Neuronal stem cell (in vitro differentiated cells): Measurements from ENCODE around the gene SERPINA12.

Experiments
- DNase-seq: peaks from one replicate; pipeline ENCODE4 v3.0.0-alpha.2; 2013; ENCODE audit warnings: low spot score
- H2AFZ ChIP-seq: one replicate; pipeline ENCODE4 v1.6.1; 2013; ENCODE audit warnings: mild to moderate bottlenecking, low read length, inconsistent platforms
- H2AK5ac ChIP-seq: 2 replicates; pipeline ENCODE4 v1.6.1; 2013; ENCODE audit warnings: low read depth, mild to moderate bottlenecking, inconsistent platforms, low read length, moderate library complexity, mixed read lengths
- H2BK120ac ChIP-seq: 2 replicates; pipeline ENCODE4 v1.6.1; 2013; ENCODE audit warnings: low read depth, mild to moderate bottlenecking, inconsistent platforms, low read length, moderate library complexity, mixed read lengths
- H2BK12ac ChIP-seq: one replicate; pipeline ENCODE4 v1.6.1; 2013; ENCODE audit warnings: low read length, inconsistent platforms
- H2BK15ac ChIP-seq: 2 replicates; pipeline ENCODE4 v1.6.1; 2013; ENCODE audit warnings: mild to moderate bottlenecking, low read length, inconsistent platforms, mixed read lengths
- H2BK5ac ChIP-seq: one replicate; pipeline ENCODE4 v1.6.1; 2013; ENCODE audit warnings: inconsistent platforms, mild to moderate bottlenecking, low read length, moderate library complexity
- H3K14ac ChIP-seq: one replicate; pipeline ENCODE4 v1.6.1; 2013; ENCODE audit warnings: low read length, inconsistent platforms
- H3K18ac ChIP-seq: 2 replicates; pipeline ENCODE4 v1.6.1; 2013; ENCODE audit warnings: low read length, inconsistent platforms
- H3K23ac ChIP-seq: 2 replicates; pipeline ENCODE4 v1.6.1; 2013; ENCODE audit warnings: low read depth, mild to moderate bottlenecking, mixed read lengths, low read length, inconsistent platforms; ENCODE audit not compliant: poor library complexity
- H3K27ac ChIP-seq: replicated peaks from 3 replicates; pipeline ENCODE4 v1.5.1; 2013; ENCODE audit warnings: low read length, inconsistent platforms
- H3K27me3 ChIP-seq, 3 experiments: 2 replicates each; pipeline ENCODE4 v1.6.1; 2013; ENCODE audit warnings: low read length in 3 of 3, mild to moderate bottlenecking in 2 of 3, inconsistent platforms in 1 of 3, low read depth in 1 of 3, mixed read lengths in 1 of 3, moderate library complexity in 1 of 3; ENCODE audit not compliant: control insufficient read depth in 3 of 3, insufficient read depth in 3 of 3
- H3K36me3 ChIP-seq, 2 donors: replicated peaks in 1 of 2; 2 replicates each; pipeline ENCODE4 v1.6.1; 2013; ENCODE audit warnings: low read length in 2 of 2; ENCODE audit not compliant: control insufficient read depth in 2 of 2, insufficient read depth in 2 of 2
- H3K4ac ChIP-seq: 2 replicates; pipeline ENCODE4 v1.6.1; 2013; ENCODE audit warnings: inconsistent platforms, mild to moderate bottlenecking, low read length, moderate library complexity
- H3K4me1 ChIP-seq, 2 donors: 1 replicate in 1 of 2; 2 replicates in 1 of 2; pipeline ENCODE4 v1.6.1; 2013; ENCODE audit warnings: low read length in 2 of 2, low read depth in 1 of 2; ENCODE audit not compliant: control insufficient read depth in 2 of 2, insufficient read depth in 1 of 2
- H3K4me2 ChIP-seq: one replicate; pipeline ENCODE4 v1.6.1; 2013; ENCODE audit warnings: mild to moderate bottlenecking, low read length, inconsistent platforms; ENCODE audit not compliant: insufficient read depth, poor library complexity, severe bottlenecking
- H3K4me3 ChIP-seq, 2 donors: 2 replicates each; pipeline ENCODE4 v1.5.1; 2013; ENCODE audit warnings: low read length in 2 of 2, mild to moderate bottlenecking in 2 of 2, inconsistent platforms in 1 of 2, moderate library complexity in 1 of 2
- H3K79me1 ChIP-seq: one replicate; pipeline ENCODE4 v1.6.1; 2013; ENCODE audit warnings: low read depth, mild to moderate bottlenecking, inconsistent platforms, low read length, moderate library complexity
- H3K9ac ChIP-seq: one replicate; pipeline ENCODE4 v1.6.1; 2013; ENCODE audit warnings: mild to moderate bottlenecking, low read depth, low read length, inconsistent platforms; ENCODE audit not compliant: poor library complexity
- H3K9me3 ChIP-seq, 2 donors: replicated peaks in 1 of 2; 2 replicates each; pipeline versions ENCODE3 to v1.6.1; 2013; ENCODE audit warnings: low read length in 2 of 2, mild to moderate bottlenecking in 2 of 2, inconsistent platforms in 1 of 2, low read depth in 1 of 2, mixed read lengths in 1 of 2, moderate library complexity in 1 of 2; ENCODE audit not compliant: control insufficient read depth in 2 of 2, insufficient read depth in 1 of 2
- H4K8ac ChIP-seq: one replicate; pipeline ENCODE4 v1.6.1; 2013; ENCODE audit warnings: low read depth, mild to moderate bottlenecking, inconsistent platforms, low read length, moderate library complexity
- H4K91ac ChIP-seq: one replicate; pipeline ENCODE4 v1.6.1; 2013; ENCODE audit warnings: low read length, low read depth, mild to moderate bottlenecking, inconsistent platforms; ENCODE audit not compliant: poor library complexity
- WGBS, 2 donors: extraction: QIAGEN DNeasy Blood & Tissue Kit; methylation state at CpG; one replicate each; pipeline ENCODE4 v1.1.7; 2013; ENCODE audit warnings: missing lambda C conversion rate in 2 of 2, mixed read lengths in 1 of 2; ENCODE audit not compliant: insufficient read length in 2 of 2, insufficient replicate concordance in 1 of 2; ENCODE audit errors: extremely low coverage in 2 of 2; 5-methylcytosine and 5-hydroxymethylcytosine counted together

Gene SERPINA12

DNA sequence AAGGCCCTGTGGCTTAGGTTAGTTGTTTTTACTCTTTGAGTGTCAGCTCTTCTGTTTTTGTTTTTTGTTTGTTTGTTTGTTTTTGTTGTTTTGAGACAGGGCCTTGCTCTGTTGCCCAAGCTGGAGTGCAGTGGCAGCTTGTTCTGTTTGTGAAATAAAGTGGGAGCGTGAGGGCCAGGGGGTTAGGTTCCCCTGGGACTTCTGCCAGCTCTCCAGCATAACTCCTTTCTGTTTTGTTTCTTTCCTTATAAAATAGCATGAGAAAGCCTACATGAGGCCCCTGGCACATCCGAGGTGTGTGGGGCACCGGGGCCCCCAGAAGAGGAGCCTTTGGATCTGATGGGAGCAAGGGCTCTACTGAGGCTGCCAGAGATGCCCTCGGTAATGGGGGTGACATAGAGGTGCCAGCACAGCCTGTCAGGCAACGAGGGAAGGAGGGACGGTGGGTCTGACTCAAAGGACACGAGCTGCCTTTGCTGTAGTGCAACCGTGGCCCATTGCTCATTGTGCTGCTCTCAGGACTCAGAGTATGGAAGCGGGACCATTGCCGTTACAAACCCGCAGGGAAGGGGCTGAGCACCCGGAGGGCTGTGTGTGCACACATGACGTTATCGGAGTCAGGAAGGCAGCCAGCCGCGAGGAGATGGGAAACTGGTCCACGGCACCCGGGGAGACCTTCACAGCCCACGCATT lies 47.6 kb downstream of the SERPINA12 start:
- Histone ChIP-seq H3K79me1 (no peaks in the 10 kb centered on the region), H3K4me1 (no peaks in the 10 kb centered on the region), H3K27me3 (no peaks in the 10 kb centered on the region), H2BK12ac (no peak overlapping the region), H3K18ac (peak overlapping the region; percentile 75), H2BK120ac (no peak overlapping the region), H4K91ac (no peak overlapping the region), H4K8ac (no peak overlapping the region), H2BK5ac (no peak overlapping the region), H3K27ac (no peak overlapping the region), H3K4me2 (no peak overlapping the region), H3K23ac (no peak overlapping the region), H2AFZ (no peak overlapping the region), H3K9ac (no peak overlapping the region), H3K4me3 (peak overlapping the region in 1 of 2 donors; percentile 34), H3K4ac (no peak overlapping the region), H3K9me3 (peaks cover 0 to 10% of the 10 kb centered on the region in 2 donors), H3K14ac (no peak overlapping the region), H2AK5ac (peak overlapping the region; percentile 66), H3K36me3 (no peaks in the 10 kb centered on the region), H2BK15ac (no peak overlapping the region)
- no CpG with 5 or more reads among the region's 19 CpGs for WGBS, 2 donors
- DNase-seq: no peak

DNA sequence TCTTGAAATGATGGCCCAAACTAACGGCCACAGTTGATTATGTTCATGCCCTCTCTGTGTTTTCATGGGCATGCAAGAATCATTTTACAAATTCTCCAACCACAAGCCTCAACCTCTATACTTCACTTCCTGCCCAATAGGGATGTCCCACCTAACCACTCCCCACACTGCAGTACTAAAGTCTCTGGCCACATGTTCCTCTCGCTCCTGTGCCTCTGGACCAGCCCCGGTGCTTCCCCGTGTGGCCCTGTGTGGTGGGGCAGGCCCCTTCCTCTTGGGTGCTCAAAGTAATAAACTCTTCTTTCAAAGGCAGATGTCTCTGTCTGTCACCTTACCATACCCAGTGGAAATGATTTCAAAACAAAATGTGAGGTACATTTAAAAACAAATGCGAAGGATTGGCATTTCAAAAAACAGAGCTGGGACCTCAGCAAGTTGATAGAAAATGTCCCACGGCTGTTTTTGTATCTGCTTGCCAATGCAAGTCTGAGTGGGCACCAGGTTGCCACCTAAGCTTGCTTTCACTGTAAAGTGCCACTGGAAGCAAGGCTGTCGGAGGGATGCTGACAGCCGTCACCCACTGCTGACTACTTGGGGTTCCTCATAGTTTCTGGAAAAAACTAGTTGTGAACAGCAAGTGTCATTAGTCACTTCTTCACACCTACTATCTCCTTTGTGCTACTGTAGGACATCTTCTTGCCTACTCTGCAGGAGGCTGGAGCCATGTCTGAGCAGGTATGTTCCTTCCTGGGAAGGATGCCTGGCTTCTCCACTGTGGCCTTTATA lies 48.4 kb downstream of the SERPINA12 start:
- Histone ChIP-seq H3K79me1 (no peaks in the 10 kb centered on the region), H3K23ac (no peak overlapping the region), H3K4me3 (no peak overlapping the region), H2BK12ac (no peak overlapping the region), H3K18ac (no peak overlapping the region), H3K9me3 (peaks cover 0 to 10% of the 10 kb centered on the region in 2 donors), H2AK5ac (no peak overlapping the region), H3K27ac (no peak overlapping the region), H4K8ac (no peak overlapping the region), H3K14ac (no peak overlapping the region), H3K4ac (no peak overlapping the region), H3K4me2 (no peak overlapping the region), H3K4me1 (no peaks in the 10 kb centered on the region), H2AFZ (no peak overlapping the region), H4K91ac (no peak overlapping the region), H3K36me3 (no peaks in the 10 kb centered on the region), H3K9ac (no peak overlapping the region), H2BK5ac (no peak overlapping the region), H2BK120ac (no peak overlapping the region), H2BK15ac (no peak overlapping the region), H3K27me3 (no peaks in the 10 kb centered on the region)
- DNase-seq: no peak
- no CpG with 5 or more reads among the region's 8 CpGs for WGBS, 2 donors

DNA sequence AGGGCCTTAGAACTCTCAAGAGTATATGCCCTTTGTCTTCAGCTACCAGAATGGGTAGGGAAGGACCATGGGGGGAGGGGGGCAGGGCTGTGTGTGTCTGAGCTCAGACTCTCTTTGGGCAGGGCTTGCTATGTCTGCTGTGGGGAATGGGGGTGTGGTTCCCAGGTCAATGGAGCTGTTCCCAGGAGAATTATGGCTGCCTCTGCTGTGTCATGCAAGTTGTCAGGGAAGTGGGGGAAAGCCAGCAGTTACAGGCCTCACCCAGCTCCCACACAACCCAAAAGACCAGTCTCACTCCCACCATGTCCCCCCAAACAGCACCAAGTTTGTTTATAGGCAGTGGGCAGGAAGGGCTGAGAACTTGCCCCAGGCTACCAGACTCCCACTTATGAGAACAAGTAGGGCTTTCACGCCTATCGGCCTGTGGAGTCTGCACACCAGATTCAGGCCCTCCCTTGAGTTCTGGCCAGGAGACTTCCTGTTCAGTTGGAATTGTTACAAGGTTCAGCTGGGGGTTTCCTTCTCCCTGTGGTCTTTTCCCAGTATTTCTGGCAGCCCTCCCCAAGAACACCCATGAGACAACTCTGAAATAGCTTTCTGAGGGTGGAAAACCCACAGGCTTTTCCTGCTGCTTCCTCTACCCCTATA lies 50.6 kb downstream of the SERPINA12 start:
- Histone ChIP-seq H2AK5ac (no peak overlapping the region), H3K27ac (no peak overlapping the region), H3K4me2 (no peak overlapping the region), H3K9me3 (peaks cover 0 to 5% of the 10 kb centered on the region in 2 donors), H3K27me3 (no peaks in the 10 kb centered on the region), H3K18ac (no peak overlapping the region), H2BK5ac (no peak overlapping the region), H3K36me3 (no peaks in the 10 kb centered on the region), H2AFZ (no peak overlapping the region), H3K14ac (no peak overlapping the region), H4K91ac (no peak overlapping the region), H3K4ac (no peak overlapping the region), H2BK12ac (no peak overlapping the region), H3K4me3 (no peak overlapping the region), H2BK15ac (no peak overlapping the region), H3K4me1 (no peaks in the 10 kb centered on the region), H3K9ac (no peak overlapping the region), H4K8ac (no peak overlapping the region), H3K79me1 (no peaks in the 10 kb centered on the region), H3K23ac (peak overlapping the region; percentile 8), H2BK120ac (no peak overlapping the region)
- no peak for DNase-seq
- no CpG with 5 or more reads among the region's 2 CpGs for WGBS, 2 donors

DNA sequence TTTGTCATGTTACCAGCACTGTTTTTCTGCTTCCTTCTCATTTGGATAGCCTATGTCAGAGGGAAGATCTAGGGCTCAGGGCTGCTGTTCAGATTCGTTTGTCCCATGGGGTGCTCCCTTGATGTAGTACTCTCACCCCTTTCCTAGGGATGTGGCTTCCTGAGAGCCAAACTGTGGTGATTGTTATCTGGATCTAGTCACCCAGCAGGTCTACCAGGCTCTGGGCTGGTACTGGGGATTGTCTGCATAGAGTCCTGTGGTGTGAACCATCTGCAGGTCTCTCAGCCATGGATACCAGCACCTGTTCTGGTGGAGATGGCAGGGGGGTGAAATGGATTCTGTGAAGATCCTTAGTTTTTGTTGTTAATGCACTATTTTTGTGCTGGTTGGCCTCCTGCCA lies 51.2 kb downstream of the SERPINA12 start:
- Histone ChIP-seq H3K79me1 (no peaks in the 10 kb centered on the region), H3K14ac (no peak overlapping the region), H2AK5ac (no peak overlapping the region), H3K27me3 (no peaks in the 10 kb centered on the region), H2BK12ac (no peak overlapping the region), H3K27ac (no peak overlapping the region), H2BK5ac (no peak overlapping the region), H3K9me3 (peaks cover 0 to 5% of the 10 kb centered on the region in 2 donors), H3K18ac (no peak overlapping the region), H3K9ac (no peak overlapping the region), H3K4ac (no peak overlapping the region), H2BK15ac (no peak overlapping the region), H2BK120ac (no peak overlapping the region), H4K91ac (no peak overlapping the region), H3K23ac (no peak overlapping the region), H4K8ac (no peak overlapping the region), H3K4me1 (no peaks in the 10 kb centered on the region), H3K4me3 (no peak overlapping the region), H2AFZ (no peak overlapping the region), H3K36me3 (no peaks in the 10 kb centered on the region), H3K4me2 (no peak overlapping the region)
- WGBS, 2 donors: no CpG with 5 or more reads among the region's 1 CpG
- DNase-seq: no peak
